Small intestine (tissue), 7 donors: ENCODE measurements around the gene TINCR. TPM values are rescaled to one million over a fixed set of nuclear protein-coding genes. Genes with fewer than 3 reads are reported as not detected.
"Not testable (repeated sequence)": the region's sequence is repeated elsewhere in the genome, so short reads cannot be mapped to it uniquely, and the experiment has no call there.

ENCODE experiments used
- DNase-seq, 2 donors: peaks; one replicate each; pipeline versions ENCODE4 v3.0.0 to v3.0.0-alpha.2; 2013
- FAIRE-seq: peaks from 2 replicates; lab custom pipeline; 2012; peaks lifted over from hg19 to GRCh38; lab: Jason Lieb, UNC
- H3K27ac ChIP-seq, 3 donors: one replicate each; pipeline ENCODE4 v1.5.1; 2013; ENCODE audit warnings: low read length in 2 of 3, mild to moderate bottlenecking in 2 of 3, control low read depth in 1 of 3, inconsistent platforms in 1 of 3, low read depth in 1 of 3, moderate library complexity in 1 of 3
- H3K27me3 ChIP-seq, 3 donors: one replicate each; pipeline ENCODE4 v1.6.1; 2013; ENCODE audit warnings: low read length in 3 of 3, inconsistent platforms in 1 of 3; ENCODE audit not compliant: control insufficient read depth in 3 of 3, insufficient read depth in 3 of 3
- H3K36me3 ChIP-seq, 3 donors: one replicate each; pipeline ENCODE4 v1.6.1; 2013; ENCODE audit warnings: low read length in 3 of 3, inconsistent platforms in 1 of 3, low read depth in 1 of 3, mild to moderate bottlenecking in 1 of 3, moderate library complexity in 1 of 3; ENCODE audit not compliant: control insufficient read depth in 3 of 3, insufficient read depth in 2 of 3
- H3K4me1 ChIP-seq, 3 donors: one replicate each; pipeline ENCODE4 v1.6.1; 2013; ENCODE audit warnings: low read length in 2 of 3, inconsistent platforms in 1 of 3, low read depth in 1 of 3, mild to moderate bottlenecking in 1 of 3, moderate library complexity in 1 of 3; ENCODE audit not compliant: control insufficient read depth in 3 of 3, insufficient read depth in 2 of 3
- H3K4me3 ChIP-seq, 3 donors: one replicate each; pipeline ENCODE4 v1.5.1; 2013; ENCODE audit warnings: low read length in 3 of 3, control low read depth in 1 of 3, inconsistent platforms in 1 of 3, low read depth in 1 of 3, mild to moderate bottlenecking in 1 of 3, moderate library complexity in 1 of 3
- H3K9me3 ChIP-seq, 2 donors: one replicate each; pipeline ENCODE4 v1.6.1; 2013; ENCODE audit warnings: low read depth in 1 of 2, low read length in 1 of 2; ENCODE audit not compliant: control insufficient read depth in 2 of 2, insufficient read depth in 1 of 2
- WGBS, 3 donors: extraction: QIAGEN DNeasy Blood & Tissue Kit; methylation state at CpG; one replicate each; pipeline ENCODE4 v1.1.7; 2013; 5-methylcytosine and 5-hydroxymethylcytosine counted together
- polyA plus RNA-seq, 4 donors: library from polyadenylated mRNA; stranded (reverse) in 3 of 4; unstranded in 1 of 4; fragments of 200-250 nt in 3 of 4; fragments of 120-200 nt in 1 of 4; gene quantifications; one replicate each; pipeline versions ENCODE4 v1.2.1 to v1.2.3, GENCODE V29; 2013
- donor health status: healthy with polysubstance abuse.
- donor health status: control.
- donor health status: control.
- donor health status: Bipolar disorder and iron deficiency.
- donor health status: healthy.

TINCR gene
- polyA plus RNA-seq, 4 donors, result 0.69 to 1.3 (median 0.75) TPM

DNA sequence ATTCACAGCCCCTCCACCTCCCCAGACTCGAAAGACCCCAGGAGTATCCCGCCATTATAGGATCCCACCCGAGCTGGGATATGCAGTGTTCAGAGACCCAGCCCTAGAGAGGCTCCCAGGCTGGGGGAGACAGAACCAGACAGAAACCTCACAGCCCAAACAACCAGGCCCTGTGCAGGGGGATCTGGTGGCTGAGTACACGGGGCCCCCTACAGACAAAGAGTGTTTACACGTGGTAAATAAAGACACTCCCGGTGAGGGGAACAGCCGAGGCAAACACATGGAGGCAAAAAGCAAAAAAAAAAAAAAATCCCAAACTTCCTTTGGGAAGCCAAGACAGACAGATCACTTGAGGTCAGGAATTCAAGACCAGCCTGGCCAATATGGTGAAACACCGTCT lies 25.1 kb downstream of the TINCR start:
- Histone ChIP-seq H3K27ac (no peak overlapping the region), H3K27me3 (no peaks in the 10 kb centered on the region), H3K36me3 (no peaks in the 10 kb centered on the region), H3K4me3 (no peak overlapping the region), H3K9me3 (no peaks in the 10 kb centered on the region), H3K4me1 (no peaks in the 10 kb centered on the region)
- FAIRE-seq (no peak), DNase-seq (no peak)
- WGBS, 3 donors, result 34 to 40% (median 35%) methylated on average over 8 of the region's 8 CpGs

DNA sequence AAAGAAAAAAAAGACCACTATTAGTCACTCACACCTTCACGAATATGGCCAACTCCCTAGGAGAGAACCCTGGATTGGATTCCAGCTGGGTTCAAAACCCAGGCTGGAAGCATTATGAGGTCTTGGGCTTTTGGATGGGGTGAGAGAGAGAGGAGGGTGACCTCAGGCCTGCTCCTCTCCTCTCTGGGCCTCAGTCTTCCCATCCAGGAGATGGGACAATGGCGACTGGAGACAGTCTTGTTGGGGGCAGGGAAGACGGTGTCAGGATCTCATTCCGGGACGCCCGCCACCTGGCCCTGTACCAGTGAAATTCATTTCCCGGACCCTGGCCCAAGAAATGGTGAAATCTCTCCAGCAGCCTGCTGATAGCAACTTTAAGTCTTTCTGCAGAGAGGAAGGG lies 26.3 kb downstream of the TINCR start:
- WGBS, 3 donors, result 76 to 87% (median 81%) methylated on average over 7 of the region's 7 CpGs
- no peak for DNase-seq
- Histone ChIP-seq H3K27me3 (peaks cover 0 to 2% (median 0%) of the 10 kb centered on the region in 3 donors), H3K4me1 (no peaks in the 10 kb centered on the region), H3K9me3 (no peaks in the 10 kb centered on the region), H3K27ac (no peak overlapping the region), H3K4me3 (no peak overlapping the region), H3K36me3 (no peaks in the 10 kb centered on the region)
- no peak for FAIRE-seq

DNA sequence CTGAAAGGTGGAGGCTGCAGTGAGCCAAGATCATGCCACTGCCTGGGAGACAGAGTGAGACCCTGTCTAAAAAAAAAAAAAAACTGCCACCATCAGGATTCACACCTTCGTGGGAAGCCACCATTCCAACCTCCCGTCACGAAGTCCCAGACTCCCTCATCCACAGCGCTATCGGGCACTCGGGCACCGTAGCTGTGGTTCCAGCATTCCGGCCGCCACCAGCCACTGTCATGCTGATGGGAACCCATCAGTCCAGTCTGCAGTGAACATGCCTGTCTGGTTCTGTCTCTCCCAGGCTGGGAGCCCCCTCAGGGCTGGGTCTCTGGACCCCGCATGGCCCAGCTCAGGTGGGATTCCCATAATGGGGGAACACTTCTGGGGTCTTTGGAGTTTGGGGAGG lies 27.5 kb downstream of the TINCR start:
- no peak overlapping the region for H3K4me3 ChIP-seq
- peaks cover 0 to 6% (median 2%) of the 10 kb centered on the region in 3 donors for H3K27me3 ChIP-seq
- WGBS, 3 donors, result 88 to 92% (median 90%) methylated on average over 10 of the region's 10 CpGs
- H3K27ac ChIP-seq, result no peak overlapping the region
- peaks cover 0 to 3% of the 10 kb centered on the region in 2 donors for H3K9me3 ChIP-seq
- no peaks in the 10 kb centered on the region for H3K4me1 ChIP-seq
- DNase-seq (no peak), FAIRE-seq (no peak)
- no peaks in the 10 kb centered on the region for H3K36me3 ChIP-seq

DNA sequence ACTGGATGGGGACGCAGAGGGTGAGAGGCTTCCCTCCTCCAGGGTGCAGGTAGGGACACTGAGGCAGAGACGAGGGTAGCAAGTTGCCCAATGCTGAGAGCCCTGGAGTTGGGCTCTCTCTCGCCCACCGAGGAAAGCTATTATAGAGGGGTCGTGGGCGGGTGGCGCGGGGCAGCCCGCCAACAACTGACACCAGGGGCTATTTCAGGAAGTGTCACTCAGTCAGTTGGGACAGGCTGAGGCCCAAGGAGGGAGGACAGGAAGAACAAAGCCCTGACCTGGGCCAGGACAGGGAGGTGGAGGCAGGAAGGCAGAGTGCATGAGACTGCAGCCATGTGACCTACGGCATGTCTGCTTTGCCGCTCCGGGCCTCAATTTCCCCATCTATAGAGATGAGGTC lies 29.9 kb downstream of the TINCR start:
- FAIRE-seq, result no peak

DNA sequence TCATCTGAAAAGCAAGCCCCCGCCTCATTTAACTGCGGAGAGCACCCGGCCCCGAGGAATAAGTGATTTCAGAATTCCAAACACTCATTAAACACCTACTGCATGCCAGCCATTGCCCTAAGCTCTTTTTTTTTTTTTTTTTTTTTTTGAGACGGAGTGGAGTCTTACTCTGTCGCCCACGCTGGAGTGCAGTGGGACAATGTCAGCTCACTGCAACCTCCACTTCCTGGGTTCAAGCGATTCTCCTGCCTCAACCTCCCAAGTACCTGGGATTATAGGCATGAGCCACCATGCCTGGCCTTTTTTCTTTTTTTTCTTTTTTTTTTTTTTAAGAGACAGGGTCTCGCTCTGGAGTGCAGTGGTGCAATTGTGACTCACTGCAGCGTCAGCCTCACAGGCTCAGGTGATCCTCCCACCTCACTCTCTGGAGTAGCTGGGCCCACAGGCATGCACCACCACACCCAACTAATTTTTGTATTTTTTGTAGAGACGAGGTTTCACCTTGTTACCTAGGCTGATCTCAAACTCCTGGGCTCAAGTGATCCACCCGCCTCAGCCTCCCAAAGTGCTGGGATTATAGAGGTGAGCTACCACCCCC lies 30.7 kb downstream of the TINCR start:
- not testable (repeated sequence) for H3K4me1 ChIP-seq, H3K27ac ChIP-seq, DNase-seq, H3K27me3 ChIP-seq, H3K4me3 ChIP-seq, FAIRE-seq, H3K36me3 ChIP-seq
- H3K9me3 ChIP-seq, result peaks cover 0 to 19% of the 10 kb centered on the region in 2 donors
- WGBS, 3 donors, result 41 to 65% (median 60%) methylated on average over 11 to 12 of the region's 12 CpGs

More for the DNA sequence above, 29.9 kb downstream of the TINCR start:
- 79 to 85% (median 82%) methylated on average over 12 of the region's 12 CpGs for WGBS, 3 donors
- Histone ChIP-seq H3K9me3 (peaks cover 0 to 19% of the 10 kb centered on the region in 2 donors), H3K27me3 (peaks cover 0 to 6% (median 2%) of the 10 kb centered on the region in 3 donors), H3K4me1 (no peaks in the 10 kb centered on the region), H3K4me3 (no peak overlapping the region), H3K27ac (no peak overlapping the region), H3K36me3 (no peaks in the 10 kb centered on the region)
- DNase-seq, result no peak

DNA sequence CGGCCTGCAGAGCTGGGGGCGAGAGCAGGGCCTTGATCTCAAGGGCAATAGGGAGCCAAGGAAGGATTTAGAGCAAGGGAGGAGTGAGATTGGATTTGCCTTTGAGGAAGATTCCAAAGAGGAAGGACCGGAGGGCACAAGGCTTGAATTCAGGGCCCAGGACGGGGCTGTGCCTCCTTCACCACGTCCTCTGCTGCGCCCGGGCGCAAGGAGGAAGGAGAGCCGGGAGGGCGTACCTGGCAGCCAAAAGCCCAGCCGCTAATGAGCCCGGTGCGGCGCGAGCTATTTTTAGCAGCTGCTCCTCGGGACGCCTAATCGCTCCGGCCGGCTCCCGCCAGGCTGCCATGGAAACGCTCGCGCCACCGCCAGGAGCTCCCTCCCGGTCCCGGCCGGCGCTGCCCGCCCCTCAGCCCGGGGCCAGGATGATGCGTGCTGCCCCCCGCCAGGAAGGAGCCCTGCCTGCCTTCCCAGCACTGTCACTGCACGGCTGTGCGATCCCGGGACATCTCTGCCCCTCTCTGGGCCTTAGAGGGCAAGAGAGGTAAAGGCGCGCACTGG lies 31.3 kb downstream of the TINCR start:
- 6% methylated on average over 30 to 38 of the region's 38 CpGs for WGBS, 3 donors
- no peak overlapping the region for H3K4me3 ChIP-seq
- no peaks in the 10 kb centered on the region for H3K4me1 ChIP-seq
- no peak overlapping the region for H3K27ac ChIP-seq
- FAIRE-seq, result no peak
- peak in 1 of 2 donors; percentile 18 for DNase-seq
- peaks cover 0 to 19% of the 10 kb centered on the region in 2 donors for H3K9me3 ChIP-seq
- H3K27me3 ChIP-seq, result peaks cover 0 to 6% (median 2%) of the 10 kb centered on the region in 3 donors
- H3K36me3 ChIP-seq, result no peaks in the 10 kb centered on the region

DNA sequence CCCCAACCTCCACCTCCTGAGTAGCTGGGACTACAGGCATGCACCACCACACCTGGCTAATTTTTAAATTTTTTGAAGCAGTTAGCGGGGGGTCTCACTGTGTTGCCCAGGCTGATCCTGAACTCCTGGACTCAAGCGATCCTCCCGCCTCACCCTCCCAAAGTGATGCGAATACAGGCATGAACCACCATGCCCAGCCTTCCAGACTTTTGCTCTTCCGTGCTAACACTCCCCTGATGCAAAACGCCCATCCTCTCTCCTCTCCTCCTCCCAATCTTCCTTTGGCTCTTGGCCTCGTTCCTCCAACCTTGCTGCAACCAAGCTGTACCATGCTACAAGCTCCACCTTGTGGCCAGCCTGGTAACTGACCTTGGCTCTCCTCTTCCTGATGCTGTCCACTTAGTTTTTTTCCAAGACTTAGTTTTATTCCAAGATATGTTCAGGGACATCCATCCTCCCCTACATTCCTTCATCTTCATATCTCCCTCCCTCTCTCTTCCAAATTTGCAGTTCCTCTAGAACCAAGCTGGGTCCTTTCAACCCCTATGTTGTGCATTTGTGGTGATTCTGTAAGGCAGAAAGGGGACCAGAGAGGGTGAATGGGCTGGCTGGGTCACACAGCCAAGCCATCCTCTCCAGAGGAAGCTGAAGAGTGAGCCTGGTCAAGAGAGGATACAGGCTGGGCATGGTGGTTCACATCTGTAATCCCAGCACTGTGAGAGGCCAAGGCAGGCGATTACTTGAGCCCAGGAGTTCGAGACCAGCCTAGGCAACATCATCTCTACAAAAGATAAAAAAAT lies 32.8 kb downstream of the TINCR start:
- FAIRE-seq (no peak), DNase-seq (no peak)
- Histone ChIP-seq H3K27me3 (peaks cover 0 to 6% (median 2%) of the 10 kb centered on the region in 3 donors), H3K4me1 (no peaks in the 10 kb centered on the region), H3K4me3 (no peak overlapping the region), H3K36me3 (no peaks in the 10 kb centered on the region), H3K27ac (no peak overlapping the region), H3K9me3 (peaks cover 0 to 19% of the 10 kb centered on the region in 2 donors)
- 78 to 85% (median 83%) methylated on average over 9 of the region's 9 CpGs for WGBS, 3 donors

DNA sequence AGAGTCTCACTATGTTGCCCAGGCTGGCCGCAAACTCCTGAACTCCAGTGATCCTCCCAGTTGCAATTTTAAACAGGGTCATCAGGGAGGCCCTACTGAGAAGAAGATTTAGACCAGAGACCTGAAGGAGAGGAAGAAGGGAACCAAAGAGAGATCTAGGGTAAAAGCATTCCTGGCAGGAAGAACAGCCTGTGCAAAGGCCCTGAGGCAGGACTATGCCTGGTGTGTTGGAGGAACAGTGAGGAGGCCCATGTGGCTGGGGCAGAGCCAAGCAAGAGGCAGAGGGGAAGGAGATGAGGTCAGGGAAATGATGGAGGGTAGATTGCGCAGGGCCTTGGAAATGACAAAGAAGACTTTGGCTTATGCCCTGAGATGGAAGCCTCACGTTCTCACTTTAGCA lies 34.5 kb downstream of the TINCR start:
- H3K36me3 ChIP-seq, result no peaks in the 10 kb centered on the region
- no peak overlapping the region for H3K27ac ChIP-seq
- peaks cover 0 to 6% (median 2%) of the 10 kb centered on the region in 3 donors for H3K27me3 ChIP-seq
- FAIRE-seq (no peak), DNase-seq (no peak)
- WGBS, 3 donors, result 93 to 96% (median 95%) methylated on average over 3 of the region's 3 CpGs
- no peak overlapping the region for H3K4me3 ChIP-seq
- no peaks in the 10 kb centered on the region for H3K4me1 ChIP-seq
- peaks cover 0 to 19% of the 10 kb centered on the region in 2 donors for H3K9me3 ChIP-seq
